PFSK-1 (cell line): Measurements from ENCODE around the gene ADNP.
A peak's percentile ranks its signal among the peaks of the same experiment; 100 is the strongest.

Experiments used
- FOXP2 ChIP-seq: optimal IDR thresholded peaks from 2 replicates; pipeline ENCODE3; 2011; ENCODE audit warnings: borderline replicate concordance, control low read depth, inconsistent platforms; ENCODE audit not compliant: insufficient read depth; ENCODE audit errors: extremely low read length, extremely low read depth
- POLR2AphosphoS5 ChIP-seq: IDR thresholded peaks from 2 replicates; pipeline ENCODE4 v1.6.1; 2012; ENCODE audit warnings: low read depth, mild to moderate bottlenecking, control low read depth, low read length, moderate library complexity
- SIN3A ChIP-seq: IDR thresholded peaks from 2 replicates; pipeline ENCODE4 v1.6.1; 2012; ENCODE audit warnings: mild to moderate bottlenecking, low read length, moderate library complexity, borderline replicate concordance; ENCODE audit not compliant: insufficient read depth
- TAF1 ChIP-seq: IDR thresholded peaks from 2 replicates; pipeline ENCODE4 v1.6.1; 2012; ENCODE audit warnings: low read length, control low read depth, borderline replicate concordance; ENCODE audit not compliant: insufficient read depth
- TF ChIP-seq, protein P1 (sequence below), 2 experiments: IDR thresholded peaks; 2 replicates each; pipeline versions ENCODE4 v1.6.1 to v1.8.0; 2011 to 2012; ENCODE audit warnings: low read depth in 2 of 2, low read length in 2 of 2, control low read depth in 1 of 2, inconsistent platforms in 1 of 2, mild to moderate bottlenecking in 1 of 2, moderate library complexity in 1 of 2; ENCODE audit not compliant: insufficient read depth in 1 of 2

Gene ADNP

DNA sequence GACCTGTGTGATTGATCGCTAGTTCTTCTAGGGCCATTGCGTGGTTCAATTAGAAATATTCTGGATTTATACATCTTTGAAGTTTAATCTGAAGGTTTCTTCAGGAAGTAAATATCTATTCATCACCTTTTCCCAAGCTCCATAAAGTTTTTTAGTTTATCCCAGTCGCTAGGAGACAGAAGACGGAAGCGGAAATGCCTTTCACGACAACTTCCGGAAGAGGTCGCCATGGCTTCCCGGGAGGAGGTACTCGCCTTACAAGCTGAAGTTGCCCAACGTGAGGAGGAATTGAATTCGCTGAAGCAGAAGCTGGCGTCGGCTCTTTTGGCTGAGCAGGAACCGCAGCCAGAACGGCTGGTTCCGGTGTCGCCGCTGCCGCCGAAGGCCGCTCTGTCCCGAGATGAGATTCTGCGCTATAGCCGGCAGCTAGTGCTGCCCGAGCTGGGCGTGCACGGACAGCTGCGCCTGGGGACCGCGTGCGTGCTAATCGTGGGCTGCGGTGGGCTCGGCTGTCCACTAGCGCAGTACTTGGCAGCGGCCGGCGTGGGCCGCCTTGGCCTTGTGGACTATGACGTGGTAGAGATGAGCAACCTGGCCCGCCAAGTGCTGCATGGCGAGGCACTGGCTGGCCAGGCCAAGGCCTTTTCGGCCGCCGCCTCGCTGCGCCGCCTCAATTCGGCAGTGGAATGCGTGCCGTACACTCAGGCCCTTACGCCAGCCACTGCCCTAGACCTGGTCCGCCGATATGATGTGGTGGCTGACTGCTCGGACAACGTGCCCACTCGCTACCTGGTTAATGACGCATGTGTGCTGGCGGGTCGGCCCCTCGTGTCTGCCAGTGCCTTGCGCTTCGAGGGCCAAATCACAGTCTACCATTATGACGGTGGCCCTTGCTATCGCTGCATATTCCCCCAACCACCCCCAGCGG lies 27.6 kb upstream of the ADNP start, which contains the start of gene MOCS3:
MOCS3 (plus strand) TSS at position 204 of the 928 bp plus-strand sequence; CDS start at position 229, 25 bp downstream.
- TF ChIP-seq, protein P1, sequence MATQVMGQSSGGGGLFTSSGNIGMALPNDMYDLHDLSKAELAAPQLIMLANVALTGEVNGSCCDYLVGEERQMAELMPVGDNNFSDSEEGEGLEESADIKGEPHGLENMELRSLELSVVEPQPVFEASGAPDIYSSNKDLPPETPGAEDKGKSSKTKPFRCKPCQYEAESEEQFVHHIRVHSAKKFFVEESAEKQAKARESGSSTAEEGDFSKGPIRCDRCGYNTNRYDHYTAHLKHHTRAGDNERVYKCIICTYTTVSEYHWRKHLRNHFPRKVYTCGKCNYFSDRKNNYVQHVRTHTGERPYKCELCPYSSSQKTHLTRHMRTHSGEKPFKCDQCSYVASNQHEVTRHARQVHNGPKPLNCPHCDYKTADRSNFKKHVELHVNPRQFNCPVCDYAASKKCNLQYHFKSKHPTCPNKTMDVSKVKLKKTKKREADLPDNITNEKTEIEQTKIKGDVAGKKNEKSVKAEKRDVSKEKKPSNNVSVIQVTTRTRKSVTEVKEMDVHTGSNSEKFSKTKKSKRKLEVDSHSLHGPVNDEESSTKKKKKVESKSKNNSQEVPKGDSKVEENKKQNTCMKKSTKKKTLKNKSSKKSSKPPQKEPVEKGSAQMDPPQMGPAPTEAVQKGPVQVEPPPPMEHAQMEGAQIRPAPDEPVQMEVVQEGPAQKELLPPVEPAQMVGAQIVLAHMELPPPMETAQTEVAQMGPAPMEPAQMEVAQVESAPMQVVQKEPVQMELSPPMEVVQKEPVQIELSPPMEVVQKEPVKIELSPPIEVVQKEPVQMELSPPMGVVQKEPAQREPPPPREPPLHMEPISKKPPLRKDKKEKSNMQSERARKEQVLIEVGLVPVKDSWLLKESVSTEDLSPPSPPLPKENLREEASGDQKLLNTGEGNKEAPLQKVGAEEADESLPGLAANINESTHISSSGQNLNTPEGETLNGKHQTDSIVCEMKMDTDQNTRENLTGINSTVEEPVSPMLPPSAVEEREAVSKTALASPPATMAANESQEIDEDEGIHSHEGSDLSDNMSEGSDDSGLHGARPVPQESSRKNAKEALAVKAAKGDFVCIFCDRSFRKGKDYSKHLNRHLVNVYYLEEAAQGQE (IDR thresholded peaks at IDR 0.05; ENCODE audit: insufficient read depth in 1 of 2, low read depth in 2 of 2, low read length in 2 of 2): no peak
- TF ChIP-seq POLR2AphosphoS5 (peak; percentile 70), TAF1 (peak; percentile 4; the same call in 1 of the 2 replicates)

DNA sequence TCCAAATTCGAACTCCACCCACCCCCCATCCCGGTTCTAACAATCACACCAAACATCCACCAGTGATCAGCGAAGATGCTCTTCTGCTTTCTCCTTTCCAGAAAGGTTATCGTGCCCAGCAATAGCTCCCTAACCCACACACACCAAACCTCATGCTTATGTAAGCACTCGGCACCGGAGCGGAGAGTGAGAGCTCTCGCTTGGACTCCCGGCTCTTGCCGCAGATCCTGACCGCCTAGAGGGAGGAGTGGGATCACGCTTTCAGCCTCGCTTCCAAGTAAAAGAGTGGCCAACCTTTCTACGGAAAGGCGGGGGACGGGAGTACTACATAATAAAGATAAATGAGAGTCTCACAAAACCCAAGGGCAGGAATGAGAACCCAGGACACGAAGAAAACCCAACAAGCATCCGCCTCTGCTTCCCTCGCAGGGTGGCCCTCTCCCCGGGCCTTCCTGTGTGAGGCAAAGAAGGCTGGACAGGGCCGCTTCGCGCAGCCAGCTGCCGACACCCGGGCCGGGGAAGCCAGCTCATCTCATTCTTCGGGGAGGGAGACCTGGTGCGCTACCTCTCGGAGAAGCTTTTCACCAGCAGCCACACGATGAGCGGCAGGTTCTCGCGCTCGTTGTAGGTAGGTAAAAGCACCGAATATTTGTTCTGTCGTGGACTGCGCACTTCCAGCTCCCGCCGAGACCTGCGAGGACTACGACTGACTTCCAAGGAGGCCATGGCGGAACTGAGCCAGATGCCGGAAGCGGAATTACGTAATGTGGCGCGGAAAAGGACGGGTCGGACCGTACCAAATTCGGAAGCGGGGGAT lies 26.8 kb upstream of the ADNP start, which contains the start of gene DPM1:
DPM1 (minus strand) TSS at position 735 of the 817 bp plus-strand sequence; CDS start at position 726, 9 bp downstream.
- TF ChIP-seq TAF1: peak; percentile 99
- TF ChIP-seq, protein P1 (IDR thresholded peaks at IDR 0.05; ENCODE audit: insufficient read depth in 1 of 2, low read depth in 2 of 2, low read length in 2 of 2): peak; percentile 28 to 36; a peak in 2 of 4 replicates
- TF ChIP-seq SIN3A: no peak
- TF ChIP-seq POLR2AphosphoS5: peak; percentile 96
- TF ChIP-seq FOXP2: no peak

DNA sequence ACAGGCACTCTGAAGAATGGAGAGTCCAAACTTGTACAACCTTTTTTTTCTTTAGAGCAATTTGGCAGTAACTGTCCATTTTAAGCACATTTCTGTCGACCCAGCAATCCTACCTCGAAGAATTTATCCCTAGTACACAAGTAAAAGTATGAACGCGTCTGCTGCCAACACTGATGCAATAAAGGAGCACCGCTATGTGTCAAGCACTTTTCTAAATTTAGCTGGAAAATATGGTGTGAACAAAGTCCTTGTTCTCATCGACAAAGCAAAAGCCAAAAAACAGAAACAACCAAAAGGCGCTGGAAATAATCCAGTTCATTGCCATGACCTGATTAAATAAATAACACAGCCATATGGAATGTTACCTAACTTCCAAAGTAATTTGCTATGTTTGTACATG lies 26.0 kb upstream of the ADNP start:
- TF ChIP-seq SIN3A: no peak
- TF ChIP-seq FOXP2: no peak
- no peak for TF ChIP-seq TAF1
- TF ChIP-seq, protein P1 (IDR thresholded peaks at IDR 0.05; ENCODE audit: insufficient read depth in 1 of 2, low read depth in 2 of 2, low read length in 2 of 2): no peak
- no peak for TF ChIP-seq POLR2AphosphoS5

DNA sequence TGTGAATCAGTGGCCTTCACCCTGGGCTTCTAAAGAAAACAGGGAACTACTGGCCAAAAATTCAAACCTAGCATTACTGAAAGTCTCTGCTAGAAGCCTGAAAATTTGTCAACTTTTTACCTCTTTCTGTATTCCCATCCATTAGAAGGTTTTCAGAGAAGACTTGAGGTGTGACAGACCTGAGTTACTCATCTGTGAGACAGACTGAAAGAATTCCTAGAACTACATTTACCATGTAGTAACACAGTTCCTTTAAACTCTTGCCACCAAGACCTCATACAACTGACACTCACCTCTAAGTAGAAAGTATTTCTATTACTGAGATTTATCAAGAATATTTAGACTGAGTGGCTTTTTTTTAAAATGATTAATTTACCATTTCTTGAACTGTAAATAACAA lies 22.6 kb upstream of the ADNP start:
- TF ChIP-seq SIN3A: no peak
- TF ChIP-seq, protein P1 (IDR thresholded peaks at IDR 0.05; ENCODE audit: insufficient read depth in 1 of 2, low read depth in 2 of 2, low read length in 2 of 2): no peak
- no peak for TF ChIP-seq FOXP2
- no peak for TF ChIP-seq TAF1
- no peak for TF ChIP-seq POLR2AphosphoS5
